ENCODE measurements around the gene C16orf78.
"Not testable (repeated sequence)": the region's sequence is repeated elsewhere in the genome, so short reads cannot be mapped to it uniquely, and the experiment has no call there.

C16orf78 gene

GRCh38 chr16:49350265-49351095, 23.1 kb upstream of the C16orf78 start:
- no peak for DNase-seq (ENCODE audit: low read depth)

- DNase-seq (ENCODE audit: low read depth), result no peak
Measured at GRCh38 chr16:49351096-49351487, 22.5 kb upstream of the C16orf78 start.

GRCh38 chr16:49352892-49353291, 20.7 kb upstream of the C16orf78 start:
- DNase-seq (ENCODE audit: low read depth), result no peak

- no peak for DNase-seq (ENCODE audit: low read depth)
Measured at GRCh38 chr16:49353680-49354079, 19.9 kb upstream of the C16orf78 start.

GRCh38 chr16:49354101-49354500, 19.5 kb upstream of the C16orf78 start:
- no peak for DNase-seq (ENCODE audit: low read depth)

GRCh38 chr16:49354991-49355390, 18.6 kb upstream of the C16orf78 start:
- DNase-seq (ENCODE audit: low read depth), result no peak

GRCh38 chr16:49355933-49356665, 17.5 kb upstream of the C16orf78 start:
- DNase-seq (ENCODE audit: low read depth), result no peak

GRCh38 chr16:49356728-49357488, 16.7 kb upstream of the C16orf78 start:
- no peak for DNase-seq (ENCODE audit: low read depth)

- DNase-seq (ENCODE audit: low read depth), result no peak
Measured at GRCh38 chr16:49359591-49359990, 14.0 kb upstream of the C16orf78 start.

GRCh38 chr16:49361731-49362130, 11.9 kb upstream of the C16orf78 start:
- not testable (repeated sequence) for DNase-seq (ENCODE audit: low read depth)

- no peak for DNase-seq (ENCODE audit: low read depth)
Measured at GRCh38 chr16:49362230-49362629, 11.4 kb upstream of the C16orf78 start.

- no peak for DNase-seq (ENCODE audit: low read depth)
Measured at GRCh38 chr16:49365711-49366509, 7.7 kb upstream of the C16orf78 start.

- DNase-seq (ENCODE audit: low read depth), result no peak
Measured at GRCh38 chr16:49366669-49367068, 6.9 kb upstream of the C16orf78 start.

GRCh38 chr16:49369651-49370611, 3.7 kb upstream of the C16orf78 start:
- DNase-seq (ENCODE audit: low read depth), result no peak

GRCh38 chr16:49376206-49376605, 2.6 kb downstream of the C16orf78 start:
- no peak for DNase-seq (ENCODE audit: low read depth)

GRCh38 chr16:49377196-49377755, 3.7 kb downstream of the C16orf78 start:
- no peak for DNase-seq (ENCODE audit: low read depth)

- DNase-seq (ENCODE audit: low read depth), result no peak
Measured at GRCh38 chr16:49378238-49378637, 4.6 kb downstream of the C16orf78 start.

GRCh38 chr16:49378816-49379215, 5.2 kb downstream of the C16orf78 start:
- DNase-seq (ENCODE audit: low read depth), result no peak

GRCh38 chr16:49382916-49383315, 9.3 kb downstream of the C16orf78 start:
- DNase-seq (ENCODE audit: low read depth), result no peak

- no peak for DNase-seq (ENCODE audit: low read depth)
Measured at GRCh38 chr16:49395021-49395420, 21.4 kb downstream of the C16orf78 start.
